GM12872 (cell line): Measurements from ENCODE around the gene ATF6B.

ENCODE experiments used
- TF ChIP-seq, protein P1 (sequence below): IDR thresholded peaks from 3 replicates; pipeline ENCODE4 v1.5.1; 2011; ENCODE audit warnings: low read depth, mild to moderate bottlenecking, low read length, moderate library complexity; ENCODE audit not compliant: insufficient read depth

ATF6B gene

DNA sequence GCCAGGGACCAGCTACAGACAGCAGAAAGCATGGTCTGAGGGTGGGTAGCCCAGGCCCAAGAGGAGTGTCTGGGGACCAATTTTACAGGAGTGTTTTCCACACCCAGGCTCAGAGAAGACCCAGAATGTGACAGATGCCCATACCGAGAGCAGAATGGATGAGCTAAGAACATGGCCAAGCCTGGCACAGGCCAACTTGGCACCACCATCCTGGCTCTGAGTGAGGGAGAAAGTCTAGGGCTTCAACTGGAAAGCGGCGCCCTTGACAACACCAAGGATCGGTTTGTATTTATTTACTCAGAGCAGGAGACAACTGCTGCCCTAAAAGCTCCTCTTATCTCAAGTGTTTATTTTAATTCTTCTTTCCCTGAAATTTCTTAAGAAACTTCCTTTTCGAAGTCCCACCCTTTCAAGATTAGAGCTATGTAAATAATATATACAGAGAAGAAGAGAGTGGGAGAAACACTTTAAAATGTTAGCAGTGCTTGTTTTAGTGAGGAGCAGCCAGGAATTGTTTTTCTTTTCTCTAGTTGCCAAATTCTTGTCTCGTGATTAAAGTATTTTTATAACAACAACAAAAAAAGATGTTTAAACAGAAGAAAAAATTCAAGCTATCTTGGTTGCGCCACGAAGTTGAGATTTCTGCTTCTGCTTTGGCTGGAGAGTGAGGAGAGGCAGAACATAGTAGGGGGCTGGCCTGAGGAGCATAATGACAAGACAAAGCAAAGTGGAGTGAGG is 35.1 kb downstream of the ATF6B start:
- TF ChIP-seq, protein P1, sequence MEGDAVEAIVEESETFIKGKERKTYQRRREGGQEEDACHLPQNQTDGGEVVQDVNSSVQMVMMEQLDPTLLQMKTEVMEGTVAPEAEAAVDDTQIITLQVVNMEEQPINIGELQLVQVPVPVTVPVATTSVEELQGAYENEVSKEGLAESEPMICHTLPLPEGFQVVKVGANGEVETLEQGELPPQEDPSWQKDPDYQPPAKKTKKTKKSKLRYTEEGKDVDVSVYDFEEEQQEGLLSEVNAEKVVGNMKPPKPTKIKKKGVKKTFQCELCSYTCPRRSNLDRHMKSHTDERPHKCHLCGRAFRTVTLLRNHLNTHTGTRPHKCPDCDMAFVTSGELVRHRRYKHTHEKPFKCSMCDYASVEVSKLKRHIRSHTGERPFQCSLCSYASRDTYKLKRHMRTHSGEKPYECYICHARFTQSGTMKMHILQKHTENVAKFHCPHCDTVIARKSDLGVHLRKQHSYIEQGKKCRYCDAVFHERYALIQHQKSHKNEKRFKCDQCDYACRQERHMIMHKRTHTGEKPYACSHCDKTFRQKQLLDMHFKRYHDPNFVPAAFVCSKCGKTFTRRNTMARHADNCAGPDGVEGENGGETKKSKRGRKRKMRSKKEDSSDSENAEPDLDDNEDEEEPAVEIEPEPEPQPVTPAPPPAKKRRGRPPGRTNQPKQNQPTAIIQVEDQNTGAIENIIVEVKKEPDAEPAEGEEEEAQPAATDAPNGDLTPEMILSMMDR, result no peak

DNA sequence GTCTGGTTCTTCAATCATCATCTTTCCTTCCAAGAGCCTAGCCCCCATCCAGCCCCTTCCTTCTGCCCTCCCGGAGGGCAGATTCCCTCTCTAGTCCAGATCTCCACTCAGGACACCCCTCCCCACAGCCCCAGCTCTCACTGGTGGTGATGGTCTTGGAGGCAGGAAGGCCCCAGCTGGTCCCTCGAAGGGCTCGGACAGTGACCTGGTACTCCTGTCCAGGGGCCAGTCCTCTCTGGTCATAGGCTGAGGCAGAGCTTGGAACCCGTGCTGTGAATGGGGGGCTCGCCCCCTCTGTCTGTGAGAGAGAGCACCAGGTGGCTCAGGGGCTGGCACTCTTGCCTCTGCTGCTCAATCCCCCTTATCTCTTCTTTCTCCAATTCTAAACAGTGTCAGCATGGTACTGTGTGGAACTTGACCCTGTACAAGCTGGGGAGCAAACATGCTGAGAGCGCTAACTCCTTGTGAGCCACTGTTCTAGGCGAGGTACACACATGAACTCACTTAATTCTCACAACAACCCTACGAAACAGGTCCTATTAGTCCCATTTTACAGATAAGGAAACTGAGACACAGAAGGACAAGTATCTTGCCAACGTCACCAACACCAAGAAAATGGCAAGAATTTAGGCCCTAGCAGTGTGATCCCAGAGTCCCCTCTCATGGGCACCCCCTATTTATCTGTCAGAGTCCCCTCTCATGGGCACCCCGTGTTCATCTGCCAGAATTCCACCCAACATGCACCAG is 38.8 kb downstream of the ATF6B start:
- TF ChIP-seq, protein P1, result no peak

DNA sequence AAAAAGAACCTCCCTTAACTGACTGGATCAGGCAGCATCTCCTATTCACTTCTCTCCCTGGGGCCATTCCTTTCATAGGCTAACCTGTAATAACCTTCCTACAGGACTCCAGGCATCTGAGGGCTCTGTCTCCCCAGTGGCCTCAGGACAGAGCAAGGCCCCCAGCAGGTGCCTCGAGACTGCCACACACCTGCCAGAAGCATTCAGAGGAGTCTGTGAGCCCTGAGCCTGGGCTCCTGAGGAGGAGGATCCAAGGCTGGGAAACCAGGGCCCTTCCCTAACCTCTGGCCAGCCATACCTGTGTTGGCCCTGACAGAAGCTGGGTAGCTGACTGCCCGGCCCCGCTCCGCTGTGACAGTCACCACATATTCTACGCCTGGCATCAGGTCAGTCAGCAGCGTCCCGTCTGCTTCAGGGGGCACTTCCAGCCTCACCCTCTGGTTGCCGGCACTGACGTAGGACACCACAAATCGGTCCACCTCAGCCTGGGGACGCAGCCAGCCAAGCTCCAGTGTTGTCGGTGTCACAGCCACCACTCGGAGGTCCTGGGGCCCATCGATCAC is 39.5 kb downstream of the ATF6B start:
- TF ChIP-seq, protein P1, result no peak

DNA sequence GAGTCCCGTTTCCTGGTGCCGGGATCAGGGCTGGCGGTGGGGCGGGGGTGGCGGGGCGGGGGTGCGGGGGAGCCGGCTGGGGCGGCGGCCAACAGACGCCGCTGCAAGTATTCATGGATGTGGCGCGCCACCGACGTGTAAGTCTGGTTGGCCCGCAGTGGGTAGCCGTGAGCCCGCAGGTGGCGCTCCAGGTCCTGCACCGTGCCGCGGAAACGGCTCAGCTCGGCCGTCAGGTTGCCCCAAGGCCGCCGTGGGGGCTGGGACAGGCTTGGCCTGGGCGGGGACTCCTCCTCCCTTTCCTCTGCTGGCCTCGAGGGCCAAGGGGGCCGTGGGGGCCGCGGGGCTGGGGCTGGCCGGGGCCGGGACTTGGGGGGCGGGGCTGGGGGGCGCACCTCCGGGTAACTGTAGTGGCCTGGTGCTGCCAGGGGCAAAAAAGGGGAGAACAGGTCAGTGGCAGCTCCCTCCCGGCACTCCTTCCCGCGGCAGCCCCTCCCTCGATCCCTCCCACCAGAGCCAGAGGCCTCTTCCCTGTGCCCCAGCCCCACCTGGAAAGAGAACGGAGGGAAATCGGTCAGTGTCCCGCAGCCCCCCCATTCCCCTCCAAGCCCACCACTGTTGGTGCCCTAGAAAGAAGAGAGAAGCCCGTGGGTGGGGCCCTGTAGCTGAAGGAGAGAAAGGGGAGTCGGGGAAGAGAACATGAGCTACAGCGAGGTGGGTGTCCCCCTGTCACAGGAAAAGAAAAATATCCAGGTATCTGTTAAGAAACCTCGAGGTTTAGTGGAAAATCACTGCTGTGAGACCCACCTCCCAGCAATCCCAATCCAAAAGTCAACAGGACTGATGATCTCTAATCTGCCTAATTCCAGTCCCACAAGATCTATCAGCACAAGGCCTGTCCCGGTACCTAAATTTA is 40.2 kb downstream of the ATF6B start:
- TF ChIP-seq, protein P1, result peak; percentile 60

DNA sequence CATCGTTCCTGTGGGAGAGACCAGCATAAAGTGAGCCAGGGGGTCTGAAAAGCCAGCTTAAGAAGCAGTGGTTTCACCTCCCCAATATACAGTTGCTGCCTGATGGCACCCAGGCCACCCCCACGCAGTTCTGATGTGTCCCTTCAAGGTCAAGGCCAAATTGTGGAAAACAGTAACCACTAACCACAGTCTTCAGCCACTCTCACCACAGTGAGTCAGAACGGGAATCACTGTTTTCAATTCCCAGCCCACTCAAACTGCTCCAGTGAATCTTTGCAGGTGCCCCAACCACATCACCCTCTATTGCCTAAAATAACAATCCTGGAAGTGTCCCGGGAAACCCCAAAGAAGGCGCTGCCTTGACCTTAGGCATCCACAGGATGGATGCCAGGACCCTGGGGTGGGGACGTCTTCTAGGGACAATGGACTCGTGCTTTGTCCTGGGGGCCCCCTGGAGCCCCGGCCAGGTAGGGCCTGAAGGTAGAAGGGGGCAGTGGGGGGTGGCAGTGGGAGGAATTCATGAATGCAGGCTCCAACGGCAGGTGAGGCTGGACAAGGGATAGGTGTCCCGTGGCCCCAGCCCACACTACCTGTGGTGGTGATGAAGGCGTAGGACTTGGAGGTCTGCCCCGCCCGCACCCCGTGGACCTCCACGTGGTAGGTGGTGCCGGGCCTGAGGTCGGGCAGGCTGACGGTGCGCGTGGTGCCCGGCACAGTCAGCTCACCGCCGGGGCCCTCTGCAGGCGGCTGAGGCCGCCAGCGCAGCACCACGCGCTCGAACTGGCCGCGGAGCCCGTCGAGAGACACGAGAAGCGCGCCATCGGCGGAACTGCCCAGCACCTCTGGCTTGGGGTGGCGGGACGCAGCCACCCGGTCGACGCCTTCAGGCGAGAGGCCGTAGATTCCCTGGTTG is 41.1 kb downstream of the ATF6B start:
- TF ChIP-seq, protein P1, result no peak

DNA sequence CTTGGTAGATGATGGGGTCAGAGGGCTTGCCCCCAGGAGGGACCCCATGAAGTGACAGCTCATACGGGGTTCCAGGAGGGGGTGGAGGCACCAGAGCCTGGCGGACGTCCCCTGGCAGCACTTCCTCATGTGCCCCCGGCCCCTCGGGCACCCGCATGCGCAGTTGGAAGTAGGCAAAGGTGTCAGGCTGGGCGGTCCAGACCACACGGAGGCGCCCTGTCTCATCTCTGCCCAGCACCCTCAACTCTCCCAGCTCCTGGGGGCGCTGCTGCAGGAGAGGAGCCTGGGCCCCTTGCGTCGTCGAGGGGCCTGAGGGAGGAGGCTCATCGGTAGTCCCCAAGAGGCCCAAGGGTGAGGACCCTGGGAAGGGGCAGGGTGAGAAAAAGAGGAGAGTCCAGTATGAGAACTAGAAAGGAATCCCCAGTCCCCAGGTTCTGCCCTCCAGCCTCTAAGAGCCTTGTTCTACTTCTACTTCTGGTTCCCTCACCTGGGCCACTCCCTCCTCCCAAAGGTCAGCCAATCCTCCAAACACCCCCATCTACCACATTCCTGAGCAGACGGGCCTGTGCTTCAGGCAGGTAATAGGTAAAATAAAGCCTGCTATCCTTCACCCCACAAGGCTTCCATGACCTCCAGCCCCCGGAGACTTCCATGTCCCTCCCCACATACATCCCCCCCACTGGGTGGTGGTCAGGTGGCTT is 42.1 kb downstream of the ATF6B start:
- TF ChIP-seq, protein P1, result no peak
